Measurements from ENCODE around the gene CNTNAP2.

The CNTNAP2 gene

DNA sequence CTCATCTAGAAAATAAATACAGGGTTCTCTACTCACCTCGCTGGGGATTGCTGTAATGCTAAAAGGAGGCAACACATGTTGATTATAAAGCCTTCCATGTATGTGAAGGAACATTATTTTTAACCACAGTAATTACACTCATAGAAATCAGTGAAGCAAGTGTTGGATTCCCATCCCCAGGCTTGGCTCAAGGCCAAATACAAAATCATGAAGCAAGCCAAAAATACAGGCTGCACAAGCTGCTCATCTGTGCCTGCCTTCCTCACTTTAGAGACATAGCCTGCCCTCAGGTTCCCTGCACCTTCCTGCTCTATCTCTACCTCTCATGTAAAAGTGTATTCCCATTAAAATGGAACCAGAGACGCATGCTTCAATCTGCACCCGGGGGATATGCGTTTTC, 1396.8 kb downstream of the CNTNAP2 start:
- TF ChIP-seq, protein P1, sequence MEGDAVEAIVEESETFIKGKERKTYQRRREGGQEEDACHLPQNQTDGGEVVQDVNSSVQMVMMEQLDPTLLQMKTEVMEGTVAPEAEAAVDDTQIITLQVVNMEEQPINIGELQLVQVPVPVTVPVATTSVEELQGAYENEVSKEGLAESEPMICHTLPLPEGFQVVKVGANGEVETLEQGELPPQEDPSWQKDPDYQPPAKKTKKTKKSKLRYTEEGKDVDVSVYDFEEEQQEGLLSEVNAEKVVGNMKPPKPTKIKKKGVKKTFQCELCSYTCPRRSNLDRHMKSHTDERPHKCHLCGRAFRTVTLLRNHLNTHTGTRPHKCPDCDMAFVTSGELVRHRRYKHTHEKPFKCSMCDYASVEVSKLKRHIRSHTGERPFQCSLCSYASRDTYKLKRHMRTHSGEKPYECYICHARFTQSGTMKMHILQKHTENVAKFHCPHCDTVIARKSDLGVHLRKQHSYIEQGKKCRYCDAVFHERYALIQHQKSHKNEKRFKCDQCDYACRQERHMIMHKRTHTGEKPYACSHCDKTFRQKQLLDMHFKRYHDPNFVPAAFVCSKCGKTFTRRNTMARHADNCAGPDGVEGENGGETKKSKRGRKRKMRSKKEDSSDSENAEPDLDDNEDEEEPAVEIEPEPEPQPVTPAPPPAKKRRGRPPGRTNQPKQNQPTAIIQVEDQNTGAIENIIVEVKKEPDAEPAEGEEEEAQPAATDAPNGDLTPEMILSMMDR (IDR thresholded peaks at IDR 0.05; ENCODE audit: low read depth, low read length, missing control alignments): no peak
- no peak overlapping the region for H3K4me3 ChIP-seq (replicated peaks; ENCODE audit: low read depth, low read length)
- no peak for DNase-seq (ENCODE audit: extremely low read depth, low read depth)

DNA sequence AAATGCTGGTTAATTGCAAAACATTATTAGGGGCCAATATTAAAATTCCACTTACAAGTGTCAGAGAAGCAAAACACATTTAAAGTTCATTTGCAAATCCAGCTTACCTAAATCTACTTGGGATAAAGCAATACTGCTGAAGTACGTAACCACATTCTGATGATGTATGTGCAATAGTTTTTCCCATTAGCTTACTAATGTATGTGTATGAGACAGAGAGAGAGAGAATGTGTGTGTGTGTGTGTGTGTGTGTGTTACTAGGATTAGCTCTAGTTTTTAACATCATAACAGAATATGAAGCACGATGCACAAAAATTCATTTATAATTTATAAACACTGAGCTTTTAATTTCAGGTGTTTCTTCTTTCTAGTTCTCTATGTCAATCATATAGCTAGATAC, 1399.8 kb downstream of the CNTNAP2 start:
- no peak overlapping the region for H3K4me3 ChIP-seq (replicated peaks; ENCODE audit: low read depth, low read length)
- no peak for DNase-seq (ENCODE audit: extremely low read depth, low read depth)
- TF ChIP-seq, protein P1 (IDR thresholded peaks at IDR 0.05; ENCODE audit: low read depth, low read length, missing control alignments): no peak

DNA sequence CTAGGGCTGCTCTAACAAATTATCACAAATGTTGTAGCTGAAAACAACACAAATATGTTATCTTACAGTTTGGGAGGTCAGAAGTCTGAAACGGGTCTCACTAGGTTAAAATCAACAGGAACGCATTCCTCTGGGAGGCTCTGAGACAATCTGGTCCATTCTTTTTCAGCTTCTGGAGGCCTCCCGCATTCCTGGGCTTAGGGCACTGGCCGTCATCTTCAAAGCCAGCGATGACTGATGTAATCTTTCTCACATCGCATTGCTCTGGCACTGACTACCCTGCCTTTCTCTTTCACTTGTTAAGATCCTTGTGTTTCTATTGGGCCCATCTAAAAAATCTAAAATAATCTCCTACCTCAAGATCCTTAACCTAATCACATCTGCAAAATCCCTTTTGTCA, 1402.5 kb downstream of the CNTNAP2 start:
- TF ChIP-seq, protein P1 (IDR thresholded peaks at IDR 0.05; ENCODE audit: low read depth, low read length, missing control alignments): no peak
- DNase-seq (ENCODE audit: extremely low read depth, low read depth): no peak
- no peak overlapping the region for H3K4me3 ChIP-seq (replicated peaks; ENCODE audit: low read depth, low read length)

DNA sequence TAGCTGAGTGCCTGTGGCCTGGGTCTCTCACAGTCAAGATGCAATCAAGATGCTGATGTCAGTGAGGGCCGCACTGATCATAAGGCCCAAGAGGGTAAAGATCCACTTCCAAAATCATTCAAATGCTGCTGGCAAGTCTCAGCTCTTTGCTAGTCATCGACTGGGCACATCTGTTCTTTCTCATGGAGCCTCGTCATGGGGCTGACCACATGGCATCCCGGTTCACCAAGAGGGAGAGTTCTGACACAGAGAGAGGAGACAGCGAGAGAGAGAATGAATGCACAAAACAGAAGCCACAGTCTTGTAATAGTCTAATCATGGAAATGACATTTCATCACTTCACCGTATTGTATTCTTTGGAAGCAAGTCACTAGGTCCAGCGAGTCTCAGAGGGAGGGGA, 1406.5 kb downstream of the CNTNAP2 start:
- TF ChIP-seq, protein P1 (IDR thresholded peaks at IDR 0.05; ENCODE audit: low read depth, low read length, missing control alignments): no peak
- DNase-seq (ENCODE audit: extremely low read depth, low read depth): no peak
- no peak overlapping the region for H3K4me3 ChIP-seq (replicated peaks; ENCODE audit: low read depth, low read length)

DNA sequence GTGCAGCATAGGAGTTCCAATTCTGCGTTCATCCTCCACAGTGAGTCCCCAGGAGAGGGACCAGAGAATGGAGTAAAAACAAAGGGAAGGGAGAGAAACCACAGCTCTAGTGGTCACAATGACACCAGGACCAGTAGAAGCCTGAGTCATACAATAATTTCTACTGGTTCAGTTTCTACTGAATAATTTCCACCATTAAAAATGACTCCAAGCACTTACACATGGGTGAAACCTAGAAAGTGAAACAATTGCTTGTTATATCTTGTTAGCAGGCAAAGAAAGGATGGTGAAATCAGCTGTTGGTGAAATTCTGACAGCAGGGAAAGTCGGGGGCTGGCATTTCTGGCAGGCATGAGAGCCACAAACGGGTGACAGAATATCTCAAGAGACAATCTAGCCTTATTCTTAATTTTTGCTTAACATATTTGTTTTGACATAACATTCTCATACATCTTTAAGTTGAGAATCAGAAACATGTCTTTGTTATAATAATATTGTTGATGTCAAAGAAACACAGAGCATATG, 1408.2 kb downstream of the CNTNAP2 start:
- TF ChIP-seq, protein P1 (IDR thresholded peaks at IDR 0.05; ENCODE audit: low read depth, low read length, missing control alignments): no peak
- DNase-seq (ENCODE audit: extremely low read depth, low read depth): no peak
- no peak overlapping the region for H3K4me3 ChIP-seq (replicated peaks; ENCODE audit: low read depth, low read length)

DNA sequence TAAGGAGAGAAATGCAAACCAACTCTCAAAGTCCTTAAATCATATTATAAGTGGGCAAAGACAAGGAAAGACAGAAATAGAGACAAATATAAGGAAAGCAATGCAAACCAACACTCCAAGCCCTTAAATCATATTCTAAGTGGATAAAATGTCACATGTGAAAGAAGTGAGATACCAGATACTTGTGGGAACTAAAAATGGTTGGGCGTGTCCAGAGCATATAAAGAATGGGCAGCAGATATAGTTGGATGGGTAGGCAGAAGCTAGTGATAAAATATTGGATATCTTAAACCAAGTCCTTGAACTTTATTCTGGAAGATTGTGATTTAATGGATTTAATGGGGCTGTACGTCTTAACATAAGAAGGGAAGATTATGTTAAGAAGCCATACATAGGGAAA, 1408.7 kb downstream of the CNTNAP2 start:
- no peak overlapping the region for H3K4me3 ChIP-seq (replicated peaks; ENCODE audit: low read depth, low read length)
- TF ChIP-seq, protein P1 (IDR thresholded peaks at IDR 0.05; ENCODE audit: low read depth, low read length, missing control alignments): no peak
- DNase-seq (ENCODE audit: extremely low read depth, low read depth): no peak

DNA sequence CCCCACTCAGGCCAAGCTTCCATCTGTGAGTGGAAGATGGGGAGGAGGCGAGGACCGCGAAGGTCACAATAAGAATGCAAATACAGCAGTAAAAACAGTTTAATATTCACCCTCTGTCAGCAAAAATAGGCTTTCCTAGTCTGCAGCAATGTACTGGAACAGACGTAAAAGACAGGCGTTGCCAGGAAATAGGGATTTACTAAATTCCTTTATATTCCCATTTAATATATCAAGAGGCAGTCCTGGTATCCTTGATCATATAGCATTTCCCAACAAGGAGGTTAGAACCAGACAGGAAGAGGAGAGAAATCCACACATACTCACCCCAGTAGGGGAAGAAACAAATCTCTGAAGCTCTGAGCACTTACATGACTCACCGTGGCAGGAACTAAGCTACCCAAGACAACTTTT, 1419.1 kb downstream of the CNTNAP2 start:
- H3K4me3 ChIP-seq (replicated peaks; ENCODE audit: low read depth, low read length): no peak overlapping the region
- TF ChIP-seq, protein P1 (IDR thresholded peaks at IDR 0.05; ENCODE audit: low read depth, low read length, missing control alignments): no peak
- no peak for DNase-seq (ENCODE audit: extremely low read depth, low read depth)
